Skeletal muscle cell (primary cell): ENCODE results near the gene DNAI2.

Experiments used
- DNase-seq: peaks from one replicate; pipeline ENCODE4 v3.0.0-alpha.2; 2010; ENCODE audit warnings: low read depth
- H3K4me3 ChIP-seq: 2 replicates; pipeline ENCODE4 v1.5.1; 2011; ENCODE audit warnings: low read depth, mild to moderate bottlenecking, control low read depth, low read length, moderate library complexity

Gene DNAI2

DNA sequence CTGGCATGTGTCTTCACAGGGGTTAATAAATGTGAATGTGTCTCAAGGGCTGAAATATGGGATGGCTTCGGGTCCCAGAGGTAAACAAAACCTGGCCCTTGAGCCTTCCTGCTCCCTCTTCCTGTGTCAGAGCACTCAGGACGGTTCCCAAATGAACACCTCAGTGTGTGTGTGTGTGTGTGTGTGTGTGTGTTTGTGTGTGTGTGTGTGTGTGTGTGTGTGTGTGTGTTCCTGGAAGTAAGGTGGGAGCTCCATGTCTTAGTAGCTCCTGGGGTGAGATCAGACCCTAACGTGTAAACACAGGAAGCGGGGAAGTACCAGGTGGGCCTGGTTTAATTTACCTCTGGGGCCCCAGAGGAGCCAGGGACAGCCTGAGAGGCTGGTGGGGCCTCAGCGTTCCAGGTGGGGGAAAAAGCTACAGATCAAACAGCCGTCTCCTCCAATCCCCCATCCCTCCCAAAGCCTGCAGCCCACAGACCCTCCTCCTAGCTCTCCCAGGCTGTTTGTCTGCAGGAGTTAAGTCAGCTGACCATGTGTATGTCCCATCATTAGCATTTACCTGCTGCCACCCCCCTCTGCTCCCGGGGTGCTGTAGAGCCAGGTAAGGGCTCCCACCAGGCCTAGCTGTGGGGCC is 58.1 kb downstream of the DNAI2 start:
- no peak overlapping the region for H3K4me3 ChIP-seq
- no peak for DNase-seq

DNA sequence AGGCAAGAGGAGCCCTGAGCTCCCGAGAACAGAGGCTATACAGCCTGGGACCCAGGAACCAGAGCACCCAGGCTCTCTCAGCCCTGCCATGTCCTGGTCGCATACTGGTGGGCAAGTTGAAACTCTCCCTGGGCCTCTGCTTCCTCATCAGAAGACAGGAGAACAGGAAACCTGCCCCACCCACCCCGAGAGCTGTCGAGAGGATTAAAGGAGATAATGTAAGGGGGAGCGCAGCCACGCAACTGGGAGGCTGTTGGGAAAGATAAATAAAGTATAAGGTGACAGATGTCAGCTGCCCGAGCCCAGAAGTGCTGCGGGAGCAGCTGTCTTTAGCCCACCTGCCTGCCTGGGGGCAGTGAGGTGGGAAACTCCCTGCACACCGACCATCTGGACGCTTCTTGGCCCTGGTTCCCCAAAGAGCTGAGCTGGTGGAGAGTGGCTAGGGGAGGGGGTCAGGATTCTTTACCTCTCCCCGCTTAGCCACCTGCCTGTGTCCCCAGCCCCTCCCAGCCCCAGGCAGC is 58.8 kb downstream of the DNAI2 start:
- DNase-seq = no peak
- H3K4me3 ChIP-seq = no peak overlapping the region

DNA sequence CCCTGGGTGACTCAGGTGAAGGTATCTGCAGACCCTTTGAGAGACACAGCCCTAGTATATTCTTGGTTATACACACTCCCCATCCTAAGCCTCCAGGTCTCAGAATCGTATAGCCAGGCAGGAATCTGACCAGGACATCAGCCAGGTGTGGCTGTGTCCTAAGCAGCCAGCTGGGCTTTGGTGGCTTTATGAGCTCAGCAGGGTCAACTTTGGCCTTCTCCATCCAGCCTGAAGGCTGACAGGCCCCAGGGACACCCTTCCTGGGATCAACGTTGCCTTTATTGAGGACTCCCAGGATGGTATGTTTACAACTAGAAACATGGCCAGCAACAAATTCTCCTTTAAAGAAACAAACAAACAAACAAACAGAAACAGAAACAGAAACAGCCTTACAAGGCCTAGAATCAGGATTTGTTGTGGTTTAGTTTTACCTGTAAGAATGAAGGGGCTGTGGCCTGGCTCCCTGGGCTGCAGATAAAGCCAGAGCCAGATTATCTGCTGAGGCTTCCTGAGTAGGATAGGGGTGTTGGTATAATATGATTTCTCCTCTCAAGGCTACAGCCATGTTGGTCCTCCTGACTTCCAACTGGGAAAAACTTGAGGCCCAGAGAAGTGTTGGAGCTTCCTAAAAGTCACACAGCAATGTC is 60.5 kb downstream of the DNAI2 start:
- no peak for DNase-seq
- H3K4me3 ChIP-seq = no peak overlapping the region

DNA sequence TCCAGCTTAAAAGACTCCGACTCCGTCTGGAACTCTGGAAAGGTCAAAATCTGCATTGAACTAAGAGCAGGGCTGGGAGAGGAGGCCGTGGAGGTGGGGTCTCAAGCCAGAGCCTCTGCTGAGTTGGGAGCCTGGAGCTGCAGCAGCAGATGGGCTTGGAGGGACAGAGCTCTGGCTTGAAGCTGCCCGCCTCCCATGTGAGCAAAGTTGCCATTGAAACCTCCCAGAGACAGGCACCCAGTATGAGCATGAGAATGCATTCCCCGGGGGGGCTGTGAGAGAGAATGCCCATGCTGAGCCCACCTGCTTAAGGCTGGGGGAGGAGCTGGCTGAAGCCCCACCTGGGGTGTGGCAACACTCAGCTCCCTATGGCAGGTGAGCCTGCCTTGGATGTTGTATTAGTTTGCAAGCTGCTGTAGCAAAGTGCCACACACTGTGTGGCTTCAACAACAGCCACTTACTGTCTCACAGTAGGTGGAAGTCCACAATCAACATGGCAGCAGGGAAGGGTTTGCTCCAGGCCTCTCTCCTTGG is 61.6 kb downstream of the DNAI2 start:
- no peak for DNase-seq
- no peak overlapping the region for H3K4me3 ChIP-seq

DNA sequence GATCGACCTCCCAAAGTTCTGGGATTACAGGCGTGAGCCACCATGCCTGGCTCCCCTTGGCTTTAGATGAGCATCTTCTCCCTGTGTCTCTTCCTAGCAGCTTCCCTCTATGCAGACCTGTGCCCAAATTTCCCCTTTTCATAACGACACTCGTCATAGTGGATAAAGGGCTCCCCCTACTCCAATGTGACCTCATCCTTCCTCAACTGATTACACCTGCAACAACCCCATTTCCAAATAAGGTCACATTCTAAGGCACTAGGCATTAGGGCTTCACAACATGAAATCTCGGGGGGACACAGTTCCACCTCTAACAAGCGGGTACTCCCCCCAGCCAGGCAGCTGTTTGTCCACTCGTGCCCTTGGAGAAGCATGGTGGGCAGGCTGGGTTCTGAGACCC is 62.3 kb downstream of the DNAI2 start:
- H3K4me3 ChIP-seq = no peak overlapping the region
- DNase-seq = no peak

DNA sequence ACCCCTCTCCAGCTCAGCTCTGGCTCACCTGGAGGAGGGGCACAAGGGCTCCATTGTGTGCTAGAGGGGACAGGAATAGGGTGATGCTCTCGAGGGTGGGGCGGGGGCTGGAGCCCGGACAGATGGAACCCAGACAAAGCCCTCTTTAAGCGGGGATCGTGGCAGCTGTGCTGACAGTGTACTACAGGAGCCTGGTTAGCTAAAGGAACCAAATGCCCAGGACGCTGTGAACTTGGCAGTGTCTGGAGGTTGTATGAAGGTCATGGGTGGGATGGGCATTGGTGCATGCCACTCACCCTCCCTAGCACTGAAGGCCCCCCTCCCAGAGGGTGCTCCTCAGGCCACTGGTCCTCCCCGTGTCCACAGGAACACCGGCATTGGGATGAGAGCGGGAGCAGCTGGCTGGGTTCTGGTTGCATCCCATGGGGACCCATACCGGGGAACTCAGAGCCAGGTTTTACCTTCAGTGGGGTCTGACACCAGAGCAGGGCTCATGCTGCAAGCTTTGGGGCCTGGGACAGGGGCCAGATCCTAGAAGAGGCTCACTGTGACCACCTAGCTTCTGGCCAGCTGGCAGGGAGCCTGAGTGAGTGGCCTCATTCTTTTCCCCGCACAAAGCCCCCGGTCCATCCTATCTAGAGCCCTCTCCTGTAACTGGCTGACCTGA is 63.9 kb downstream of the DNAI2 start:
- H3K4me3 ChIP-seq = no peak overlapping the region
- DNase-seq = no peak

DNA sequence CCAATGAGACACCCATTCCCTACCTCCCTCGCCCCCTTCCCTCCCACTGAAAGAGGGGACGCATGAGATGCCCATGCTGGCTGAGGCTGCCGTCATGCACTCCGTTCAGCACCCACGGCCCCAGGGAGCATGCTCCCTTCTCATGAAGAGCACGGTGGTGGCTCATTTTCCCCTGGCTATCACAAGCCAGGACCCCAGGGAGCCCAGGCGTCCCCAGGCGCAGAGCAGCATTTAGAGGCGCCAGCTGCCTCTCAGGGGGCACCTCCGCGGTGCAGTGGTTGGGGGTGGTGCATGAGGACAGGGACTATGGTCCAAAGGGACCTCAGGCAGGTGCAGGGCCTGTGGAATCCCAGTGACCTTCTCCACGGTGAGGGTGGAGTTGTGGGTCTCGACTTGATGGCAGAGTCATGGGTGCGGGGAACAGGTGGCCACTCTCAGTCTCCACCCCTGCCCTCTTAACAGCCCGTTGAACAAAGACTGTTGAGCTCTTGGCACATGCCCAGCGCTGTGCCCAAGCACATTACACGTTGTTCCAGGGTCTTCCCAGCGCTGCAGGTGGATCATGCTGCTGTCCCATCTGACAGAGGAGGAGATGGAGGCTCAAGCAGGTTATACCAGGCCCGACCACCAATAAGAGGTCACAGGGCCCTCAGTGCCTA is 65.6 kb downstream of the DNAI2 start:
- DNase-seq = no peak
- no peak overlapping the region for H3K4me3 ChIP-seq

DNA sequence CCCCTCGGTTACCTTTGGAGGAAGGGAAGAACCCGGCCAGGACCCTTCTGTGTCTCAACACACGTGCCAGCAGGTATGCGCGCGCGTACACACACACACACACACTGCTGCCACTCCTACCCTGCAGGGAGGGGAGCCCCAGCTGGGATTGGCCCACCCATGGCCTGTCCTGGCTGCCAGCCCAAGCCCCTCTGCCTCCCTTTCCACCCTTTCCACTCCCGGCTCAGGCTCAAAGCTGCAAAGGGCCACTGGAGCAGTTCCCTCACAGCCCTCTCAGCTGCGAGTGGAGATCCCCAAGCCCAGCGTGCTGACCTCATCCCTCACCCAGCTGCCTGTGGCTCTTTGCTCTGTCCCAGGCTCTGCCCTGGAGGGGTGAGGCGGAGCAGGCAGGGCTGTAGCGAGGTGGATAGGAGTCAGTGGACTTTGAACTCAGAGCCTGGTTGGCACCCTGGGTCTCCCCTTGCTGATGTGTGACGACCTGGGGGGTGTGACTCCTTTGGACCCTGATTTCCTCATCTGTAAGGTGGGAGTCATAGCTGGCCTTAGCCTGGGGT is 66.5 kb downstream of the DNAI2 start:
- no peak overlapping the region for H3K4me3 ChIP-seq
- DNase-seq = no peak

DNA sequence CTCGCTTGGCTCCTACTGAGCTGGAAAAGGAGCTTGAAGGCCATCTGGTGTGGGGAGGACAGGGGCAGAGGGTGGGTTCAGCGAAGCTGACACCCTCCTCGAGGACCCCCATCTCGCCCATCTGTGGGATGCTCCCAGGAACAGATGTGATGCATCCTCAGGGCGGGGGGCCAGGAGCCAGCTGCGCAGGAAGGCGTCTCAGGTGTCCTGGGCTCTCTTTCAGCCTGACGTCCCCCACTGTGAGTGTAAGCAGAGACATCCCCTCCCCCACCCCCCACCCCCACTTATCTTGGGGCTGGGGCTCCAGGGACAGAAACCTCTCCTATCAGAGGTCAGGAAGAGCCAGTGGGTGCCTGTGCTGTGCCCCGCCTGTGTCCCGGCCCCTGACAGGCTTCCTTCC is 68.2 kb downstream of the DNAI2 start:
- no peak for DNase-seq
- no peak overlapping the region for H3K4me3 ChIP-seq

DNA sequence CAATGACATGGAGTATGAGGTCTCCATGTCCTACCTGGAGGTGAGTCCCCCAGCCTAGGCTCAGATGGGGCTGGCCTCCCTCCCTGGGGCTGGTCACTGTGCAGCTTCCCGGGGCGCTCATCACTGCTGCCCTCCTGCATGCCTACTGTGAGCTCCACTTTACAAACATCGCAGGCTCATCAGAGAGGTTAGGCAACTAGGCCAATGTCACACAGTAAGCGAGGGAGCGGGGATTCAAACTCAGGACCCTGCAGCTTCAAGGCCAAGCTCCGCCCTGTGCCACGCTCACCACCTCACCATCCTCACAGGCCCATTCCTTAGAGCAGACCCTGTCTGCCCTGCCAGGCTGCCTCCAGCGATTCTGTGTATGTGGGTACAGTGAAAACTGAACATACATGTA is 69.1 kb downstream of the DNAI2 start:
- no peak overlapping the region for H3K4me3 ChIP-seq
- DNase-seq = no peak

DNA sequence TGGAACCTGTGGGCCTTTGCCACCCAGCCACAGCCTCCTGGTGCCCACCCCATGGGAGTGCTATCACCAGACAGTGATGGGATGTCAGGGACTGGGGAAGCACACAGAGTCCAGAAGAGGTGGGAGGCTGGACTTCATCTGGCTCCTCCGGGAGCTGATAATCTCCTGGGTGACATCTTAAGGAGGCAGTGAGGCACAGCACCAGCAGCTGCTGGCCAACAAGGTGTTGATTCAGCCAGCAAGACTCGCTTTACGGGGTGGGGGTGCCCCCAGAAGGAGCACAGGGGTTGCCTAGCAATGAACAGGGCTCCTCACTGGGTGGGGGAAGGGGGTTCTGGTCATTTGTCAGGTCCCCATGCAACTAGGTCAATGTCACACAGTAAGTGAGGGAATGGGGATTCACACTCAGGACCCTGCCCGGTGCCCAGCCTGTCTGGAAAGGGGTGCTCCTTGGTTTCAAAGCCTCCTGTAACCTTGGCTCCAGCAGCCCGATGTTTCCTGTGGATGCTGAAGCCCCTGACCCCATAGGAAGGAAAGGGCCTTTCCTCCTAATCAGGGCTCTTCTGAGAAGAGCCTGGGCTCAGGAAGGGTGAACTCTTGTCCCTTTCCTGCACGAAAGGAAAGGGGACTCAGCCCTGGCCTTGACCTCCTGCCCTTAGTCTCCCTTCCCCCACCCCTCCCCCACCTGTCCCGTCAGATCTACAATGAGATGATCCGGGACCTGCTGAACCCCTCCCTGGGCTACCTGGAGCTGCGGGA is 69.7 kb downstream of the DNAI2 start:
- DNase-seq = no peak
- no peak overlapping the region for H3K4me3 ChIP-seq

DNA sequence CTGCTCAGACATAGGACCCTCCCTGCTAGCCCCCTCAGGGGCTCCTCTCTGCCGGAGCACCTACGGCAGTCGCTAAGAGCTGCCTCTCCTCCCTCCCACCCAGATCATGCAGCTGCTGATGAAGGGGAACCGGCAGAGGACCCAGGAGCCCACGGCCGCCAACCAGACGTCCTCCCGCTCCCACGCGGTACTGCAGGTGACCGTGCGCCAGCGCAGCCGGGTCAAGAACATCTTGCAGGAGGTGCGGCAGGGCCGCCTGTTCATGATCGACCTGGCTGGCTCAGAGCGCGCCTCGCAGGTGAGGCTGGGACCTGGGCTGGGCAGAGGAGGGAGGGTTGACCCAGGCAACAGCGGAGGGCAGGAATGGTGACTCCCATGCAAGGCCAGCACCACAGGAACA is 70.6 kb downstream of the DNAI2 start:
- no peak for DNase-seq
- no peak overlapping the region for H3K4me3 ChIP-seq

DNA sequence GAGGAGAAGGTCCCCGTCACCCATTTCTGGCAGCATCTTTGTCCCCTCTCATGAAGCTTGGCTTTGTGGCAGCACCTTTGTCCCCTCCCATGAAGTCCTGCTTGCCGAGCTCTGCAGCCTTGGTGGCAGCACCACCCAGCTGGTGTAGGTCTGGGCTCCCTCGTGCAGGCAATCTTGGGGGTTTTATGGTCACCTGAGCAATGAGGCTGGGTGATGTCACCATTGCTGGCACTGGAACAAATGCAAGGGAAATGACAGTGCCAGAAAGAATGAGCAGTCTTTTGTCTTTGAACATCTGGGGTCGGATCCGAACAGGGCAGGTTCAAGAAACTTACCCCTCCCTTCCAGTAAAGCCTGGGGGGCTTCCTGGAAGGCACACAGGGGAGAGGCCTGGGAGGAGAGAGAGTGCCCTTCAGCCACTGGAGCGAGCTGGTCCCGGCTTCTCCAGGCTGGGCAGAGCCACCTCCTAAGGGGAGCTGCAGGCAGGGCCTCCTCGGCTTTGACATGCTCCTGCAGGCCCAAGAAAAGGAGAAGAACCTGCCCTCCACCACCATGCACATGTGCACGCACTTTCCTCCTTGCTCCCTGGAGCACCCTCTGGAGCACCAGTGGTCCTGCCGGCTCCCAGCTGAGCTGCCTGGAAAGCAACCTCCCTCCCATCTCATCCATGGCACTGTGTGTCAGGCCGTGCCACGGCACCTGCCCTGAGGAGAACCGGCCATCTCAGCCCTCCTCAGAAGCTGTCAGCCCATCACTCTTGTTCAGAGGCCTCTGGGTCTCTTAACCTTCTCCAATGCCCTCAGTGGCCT is 71.6 kb downstream of the DNAI2 start:
- no peak for DNase-seq
- H3K4me3 ChIP-seq = no peak overlapping the region

DNA sequence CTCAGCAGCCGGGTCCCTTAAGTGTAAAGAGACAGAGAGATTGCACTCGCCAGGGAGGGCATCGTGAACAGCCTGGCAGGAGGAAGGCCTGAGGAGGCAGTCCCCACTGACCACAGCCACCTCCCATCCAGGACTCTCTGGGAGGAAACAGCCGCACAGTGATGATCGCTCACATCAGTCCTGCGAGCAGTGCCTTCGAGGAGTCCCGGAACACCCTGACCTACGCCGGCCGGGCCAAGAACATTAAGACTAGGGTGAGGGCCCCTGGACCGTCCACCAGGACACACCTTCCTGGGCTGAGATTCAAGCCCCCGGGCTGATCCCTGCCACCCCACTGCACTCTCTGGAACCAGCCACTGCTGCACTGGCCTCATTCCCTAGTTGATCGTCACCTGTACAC is 73.6 kb downstream of the DNAI2 start:
- DNase-seq = no peak
- H3K4me3 ChIP-seq = no peak overlapping the region

DNA sequence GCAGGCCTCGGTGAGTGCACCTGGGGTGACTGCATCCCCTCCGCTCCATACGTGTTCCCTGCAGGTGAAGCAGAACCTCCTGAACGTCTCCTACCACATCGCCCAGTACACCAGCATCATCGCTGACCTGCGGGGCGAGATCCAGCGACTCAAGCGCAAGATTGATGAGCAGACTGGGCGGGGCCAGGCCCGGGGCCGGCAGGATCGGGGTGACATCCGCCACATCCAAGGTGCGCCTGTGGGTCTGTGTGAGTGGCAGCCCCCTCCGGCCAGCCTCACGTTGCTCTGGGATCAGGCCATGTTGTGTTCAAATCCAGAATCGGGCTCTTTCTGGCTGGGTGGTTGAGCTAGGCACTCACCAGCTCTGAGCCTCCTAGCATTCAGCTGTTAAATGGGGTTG is 75.1 kb downstream of the DNAI2 start:
- no peak overlapping the region for H3K4me3 ChIP-seq
- no peak for DNase-seq

DNA sequence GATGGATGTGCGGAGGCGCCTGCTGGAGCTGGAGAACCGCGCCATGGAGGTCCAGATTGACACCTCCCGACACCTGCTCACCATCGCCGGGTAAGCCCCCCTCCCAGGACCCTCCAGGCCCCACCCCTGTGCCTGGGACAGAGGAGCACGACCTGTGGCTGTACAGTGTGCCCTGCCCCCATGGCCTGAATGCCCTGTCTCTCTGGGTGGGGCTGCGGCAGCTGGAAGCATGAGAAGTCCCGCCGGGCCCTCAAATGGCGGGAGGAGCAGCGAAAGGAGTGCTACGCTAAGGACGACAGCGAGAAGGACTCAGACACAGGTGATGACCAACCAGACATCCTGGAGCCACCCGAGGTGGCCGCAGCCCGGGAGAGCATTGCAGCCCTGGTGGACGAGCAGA is 76.5 kb downstream of the DNAI2 start:
- no peak for DNase-seq
- H3K4me3 ChIP-seq = no peak overlapping the region

DNA sequence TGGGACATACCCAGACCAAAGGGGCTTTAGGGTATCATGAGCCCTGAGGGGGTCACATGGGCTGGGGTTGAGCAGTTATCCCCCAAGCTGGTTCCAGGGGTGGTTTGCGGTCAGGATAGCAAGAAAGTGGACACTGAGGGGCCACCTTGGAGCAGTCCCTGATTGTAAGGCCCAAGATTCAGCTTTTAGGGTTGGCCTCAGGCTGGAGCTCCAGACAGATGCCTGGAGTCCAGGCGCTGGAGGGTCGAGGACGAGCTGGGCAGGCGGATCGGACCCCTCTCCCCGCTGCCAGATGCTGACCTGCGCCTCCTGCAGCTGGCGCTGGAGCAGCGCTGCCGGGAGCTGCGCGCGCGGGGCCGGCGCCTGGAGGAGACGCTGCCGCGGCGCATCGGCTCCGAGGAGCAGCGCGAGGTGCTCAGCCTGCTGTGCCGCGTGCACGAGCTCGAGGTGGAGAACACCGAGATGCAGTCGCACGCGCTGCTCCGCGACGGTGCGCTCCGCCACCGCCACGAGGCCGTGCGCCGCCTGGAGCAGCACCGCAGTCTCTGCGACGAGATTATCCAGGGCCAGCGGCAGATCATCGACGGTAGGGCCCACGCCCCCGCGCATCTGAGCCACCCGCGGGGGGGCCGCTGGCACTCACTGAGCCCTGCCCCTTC is 77.6 kb downstream of the DNAI2 start:
- no peak for DNase-seq
- no peak overlapping the region for H3K4me3 ChIP-seq
